Muscle of arm (tissue), 12 donors: ENCODE results near the gene CATSPERD. TPM values are rescaled to one million over a fixed set of nuclear protein-coding genes. Genes with fewer than 3 reads are reported as not detected.
"Not testable (repeated sequence)": the region's sequence is repeated elsewhere in the genome, so short reads cannot be mapped to it uniquely, and the experiment has no call there.

ENCODE experiments used
- DNase-seq: peaks from one replicate; pipeline ENCODE4 v3.0.0-alpha.2; 2013
- polyA plus RNA-seq, 12 donors: library from polyadenylated mRNA; unstranded; fragments of 120-200 nt; gene quantifications; one replicate each; pipeline ENCODE4 v1.2.1, GENCODE V29; 2013; ENCODE audit not compliant: insufficient read length in 12 of 12

CATSPERD gene
- polyA plus RNA-seq, 12 donors = 0.20 TPM; not detected in 11

DNA sequence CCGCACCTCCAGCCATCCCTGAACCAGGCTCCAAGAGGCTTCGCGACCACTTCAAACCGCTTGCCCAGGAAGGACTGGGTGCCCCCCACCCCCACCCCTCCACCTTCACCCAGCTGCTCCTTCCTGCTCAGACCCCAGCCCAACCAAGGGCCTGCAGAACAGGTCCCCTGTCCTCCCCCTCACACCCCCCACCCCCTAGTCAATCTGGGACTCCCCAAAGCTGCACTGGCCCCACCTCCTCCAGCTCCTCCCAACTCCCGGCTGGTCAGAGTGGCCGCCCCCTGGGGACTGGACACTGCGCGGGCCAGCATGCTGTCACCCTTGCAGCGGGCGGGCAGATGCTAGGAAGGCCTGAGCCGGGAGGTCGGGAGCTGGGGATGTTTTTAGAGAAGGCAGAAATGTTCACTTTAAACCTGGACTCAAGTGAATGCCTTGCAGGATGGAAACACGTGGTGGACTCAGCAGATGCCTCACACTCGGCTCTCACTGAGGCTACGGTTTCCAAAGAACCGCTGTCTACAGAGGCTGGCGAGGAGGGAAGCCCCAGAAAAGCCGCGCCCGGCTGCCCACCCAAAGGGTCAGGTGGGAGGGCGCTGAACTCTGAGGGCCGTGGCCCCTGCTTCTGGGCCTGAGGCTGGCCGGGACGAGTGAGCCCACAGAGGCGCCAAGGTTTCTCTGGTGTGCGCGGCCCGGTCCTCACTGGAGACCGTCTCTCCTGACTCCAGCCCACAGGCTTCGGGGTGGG, 22.4 kb upstream of the CATSPERD start:
- no peak for DNase-seq

DNA sequence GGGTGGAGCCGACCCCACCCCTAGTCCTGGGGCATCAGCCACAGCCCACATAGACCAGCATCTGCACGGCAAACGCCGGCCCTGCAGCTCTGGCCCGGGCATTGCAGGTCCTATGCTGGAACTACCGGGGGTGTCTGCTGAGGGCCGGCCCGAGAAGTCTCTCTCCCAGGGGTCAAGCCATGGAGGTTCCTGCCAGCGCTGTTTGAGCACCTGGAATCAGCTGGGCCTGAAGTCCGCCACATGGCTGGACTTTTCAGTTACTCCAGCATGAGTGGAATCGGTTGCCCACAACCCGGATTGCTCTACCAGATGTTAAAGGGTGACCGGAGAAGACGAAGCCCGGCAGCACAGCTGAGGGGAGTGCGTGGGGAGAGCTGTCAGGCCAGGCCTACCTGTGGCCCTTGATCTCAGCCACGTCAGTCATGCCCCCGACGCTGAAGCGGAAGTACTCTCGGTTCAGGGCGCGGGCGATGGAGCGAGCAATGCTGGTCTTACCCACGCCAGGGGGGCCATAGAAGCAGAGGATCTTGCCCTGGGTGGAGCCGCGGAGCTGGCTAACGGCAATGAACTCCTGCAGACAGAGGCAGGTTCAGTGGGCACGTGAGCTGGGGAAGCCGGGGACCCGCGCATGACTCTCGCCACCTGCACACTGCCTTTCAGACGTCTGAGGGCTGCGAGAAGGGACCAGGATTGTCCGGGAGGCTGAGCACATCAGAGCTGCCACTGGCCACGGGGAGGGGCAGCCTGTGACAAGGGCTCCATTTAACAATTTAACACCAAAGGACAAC, 21.6 kb upstream of the CATSPERD start:
- no peak for DNase-seq

DNA sequence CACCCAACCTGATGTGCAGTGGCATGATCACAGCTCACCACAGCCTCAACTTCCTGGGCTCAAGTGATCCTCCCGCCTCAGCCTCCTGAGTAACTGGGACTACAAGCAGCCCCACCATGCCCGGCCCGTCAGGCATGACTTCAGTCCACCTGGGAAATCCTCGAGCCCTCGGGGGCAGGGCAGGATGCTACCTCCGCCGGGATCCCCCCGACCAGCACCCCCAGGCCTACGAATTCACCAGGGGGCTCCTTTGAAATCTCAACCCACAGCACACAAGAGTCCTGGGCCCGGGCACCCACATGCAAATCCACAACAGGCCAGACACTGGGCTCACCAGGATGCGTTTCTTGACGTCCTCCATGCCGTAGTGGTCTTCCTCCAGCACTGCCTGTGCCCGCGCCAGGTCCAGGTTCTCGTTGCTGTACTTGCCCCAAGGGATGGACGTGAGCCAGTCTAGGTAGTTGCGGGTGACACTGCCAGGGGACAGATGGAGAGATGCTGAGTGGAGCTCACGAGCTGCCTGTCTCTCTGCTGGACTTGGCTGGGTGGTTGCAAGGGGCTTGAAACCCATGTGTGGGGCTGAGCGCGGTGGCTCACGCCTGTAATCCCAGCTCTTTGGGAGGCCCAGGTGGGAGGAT, 19.9 kb upstream of the CATSPERD start:
- DNase-seq = no peak

DNA sequence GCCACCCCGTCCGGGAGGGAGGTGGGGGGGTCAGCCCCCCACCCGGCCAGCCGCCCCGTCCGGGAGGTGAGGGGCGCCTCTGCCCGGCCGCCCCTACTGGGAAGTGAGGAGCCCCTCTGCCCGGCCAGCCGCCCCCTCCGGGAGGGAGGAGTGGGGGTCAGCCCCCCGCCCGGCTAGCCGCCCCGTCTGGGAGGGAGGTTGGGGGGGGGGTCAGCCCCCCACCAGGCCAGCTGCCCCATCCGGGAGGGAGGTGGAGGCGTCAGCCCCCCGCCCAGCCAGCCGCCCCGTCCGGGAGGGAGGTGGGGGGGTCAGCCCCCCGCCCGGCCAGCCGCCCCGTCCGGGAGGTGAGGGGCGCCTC, 18.4 kb upstream of the CATSPERD start:
- not testable (repeated sequence) for DNase-seq

- DNase-seq = no peak
Measured at GRCh38 chr19:5703819-5704818, 16.3 kb upstream of the CATSPERD start.

DNA sequence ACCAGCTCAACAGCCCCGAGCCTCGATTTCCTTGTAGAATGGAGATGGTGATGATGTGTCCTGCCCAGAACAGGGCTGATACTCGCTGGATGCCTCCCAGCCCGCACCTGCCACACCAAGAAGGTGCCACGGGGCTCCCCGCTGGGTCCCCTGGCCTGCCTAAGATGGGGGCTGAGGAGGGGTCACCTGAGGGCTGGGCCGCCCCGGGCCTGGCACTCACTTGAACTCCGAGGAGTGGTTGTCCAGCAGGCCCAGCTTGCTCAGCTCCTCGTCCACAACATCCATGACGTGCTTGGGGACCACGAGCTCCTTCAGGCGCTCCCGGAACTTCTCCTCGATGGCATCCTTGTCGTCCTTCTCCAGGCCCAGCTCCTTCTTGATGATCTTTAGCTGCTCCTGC, 14.9 kb upstream of the CATSPERD start:
- no peak for DNase-seq

GRCh38 chr19:5706876-5707573, 13.4 kb upstream of the CATSPERD start:
- no peak for DNase-seq

- no peak for DNase-seq
Measured at GRCh38 chr19:5707576-5708575, 12.6 kb upstream of the CATSPERD start.

- DNase-seq = no peak
Measured at GRCh38 chr19:5711025-5711424, 9.4 kb upstream of the CATSPERD start.

GRCh38 chr19:5711713-5712161, 8.7 kb upstream of the CATSPERD start:
- DNase-seq = no peak

DNA sequence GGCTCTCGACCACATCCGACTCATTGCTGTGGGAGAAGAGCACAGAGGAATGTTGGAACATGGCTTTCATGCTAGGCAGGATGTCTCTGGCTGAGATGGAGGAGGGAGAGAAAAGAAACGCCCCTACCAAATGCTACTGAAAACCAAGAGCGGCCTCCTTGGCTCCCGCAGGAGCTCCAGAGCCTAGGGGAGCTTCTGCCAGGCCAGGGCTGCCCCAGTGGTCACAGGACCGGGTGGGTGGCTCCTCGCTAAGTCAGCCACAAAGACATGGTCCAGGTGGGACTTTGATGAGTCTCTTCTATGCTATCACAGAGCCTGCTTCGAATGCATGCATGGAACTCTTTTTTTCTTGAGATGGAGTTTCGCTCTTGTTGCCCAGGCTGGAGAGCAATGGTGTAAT, 7.2 kb upstream of the CATSPERD start:
- DNase-seq = no peak

DNA sequence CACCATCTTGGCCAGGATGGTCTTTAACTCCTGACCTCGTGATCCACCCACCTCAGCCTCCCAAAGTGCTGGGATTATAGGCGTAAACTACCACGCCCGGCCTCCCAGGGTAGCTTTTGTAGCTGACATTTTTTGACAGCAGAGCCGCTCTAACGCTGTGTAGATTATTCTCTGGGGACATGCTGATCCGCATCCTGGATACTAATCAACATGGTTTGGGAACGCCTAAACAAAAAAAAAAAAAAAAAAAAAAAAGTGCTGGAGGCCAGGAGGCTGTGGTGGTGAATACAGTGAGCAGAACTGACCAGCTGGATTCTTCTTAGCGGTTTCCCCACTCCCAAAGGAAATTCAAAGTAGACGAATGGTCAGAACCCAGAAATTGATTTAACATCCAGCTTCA, 5.6 kb upstream of the CATSPERD start:
- DNase-seq = no peak

- no peak for DNase-seq
Measured at GRCh38 chr19:5717215-5717935, 3.1 kb upstream of the CATSPERD start.

GRCh38 chr19:5718037-5718578, 2.3 kb upstream of the CATSPERD start:
- DNase-seq = no peak

DNA sequence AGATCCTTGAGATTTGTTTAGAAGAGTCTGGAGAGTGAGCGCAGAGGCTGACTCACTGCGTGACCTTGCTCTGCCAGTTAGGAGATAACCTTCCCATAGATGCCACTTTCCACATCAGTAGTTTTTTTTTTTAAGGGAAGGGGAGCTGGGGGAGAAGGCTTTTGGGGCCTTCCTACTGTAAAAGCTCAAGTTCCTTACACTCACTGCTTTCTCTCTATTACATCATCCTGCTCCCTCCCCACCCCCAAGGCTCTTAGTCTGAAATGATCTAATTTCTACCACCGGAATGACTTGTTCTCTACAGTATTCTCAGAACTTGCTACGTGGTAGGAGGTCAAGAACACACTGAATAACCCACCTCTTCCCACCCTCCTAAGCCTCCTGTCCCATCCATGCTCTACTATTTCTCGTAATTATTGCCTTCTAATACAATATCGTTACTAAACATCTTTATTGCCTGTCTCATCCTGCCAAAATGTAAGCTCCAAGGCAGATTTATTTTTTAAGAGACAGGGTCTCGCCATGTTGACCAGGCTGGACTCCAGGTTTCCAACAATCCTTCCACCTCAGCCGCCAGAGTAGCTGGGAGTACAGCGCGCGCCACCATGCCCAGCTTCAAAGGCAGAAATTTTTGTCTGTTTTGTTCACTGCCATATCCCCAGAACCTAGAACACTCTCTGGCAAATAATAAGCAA, 1.7 kb upstream of the CATSPERD start:
- DNase-seq = no peak

- DNase-seq = no peak
Measured at GRCh38 chr19:5719274-5719960, 1.0 kb upstream of the CATSPERD start.

DNA sequence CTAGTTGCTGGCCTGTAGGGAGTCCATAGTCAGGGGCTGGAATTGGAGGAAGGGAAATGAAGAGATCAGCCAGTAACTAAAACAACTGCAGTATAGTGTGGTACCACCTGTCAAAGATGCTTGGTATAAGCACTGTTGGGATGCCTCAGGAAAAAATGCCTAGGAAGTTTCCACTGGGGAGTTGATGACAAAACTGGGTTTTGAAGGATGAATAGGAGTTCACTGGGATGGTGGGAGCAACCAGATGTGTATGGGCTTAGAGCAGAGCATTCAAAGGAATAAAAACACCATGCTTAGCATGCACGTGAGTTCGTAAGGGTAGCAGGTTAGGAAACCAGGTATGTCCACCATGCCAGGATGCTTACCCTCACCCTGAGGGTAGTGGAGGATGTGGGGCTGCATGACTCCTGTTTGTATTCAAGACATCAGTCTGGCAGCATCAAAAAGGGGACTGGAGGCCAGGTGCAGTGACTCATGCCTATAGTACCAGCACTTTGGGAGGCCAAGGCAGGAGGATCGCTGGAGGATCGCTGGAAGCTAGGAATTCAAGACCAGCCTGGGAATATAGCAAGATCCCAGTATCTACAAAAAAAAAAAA, 7.1 kb downstream of the CATSPERD start:
- no peak for DNase-seq
